Loucy (cell line): Measurements from ENCODE around the gene RAB27B.

Experiments used
- EZH2phosphoT487 ChIP-seq: fragments of 200-600 bp; IDR thresholded peaks from 2 replicates; pipeline ENCODE4 v1.6.1; 2018; ENCODE audit warnings: antibody characterized with exemption, mild to moderate bottlenecking, moderate library complexity, borderline replicate concordance
- TF ChIP-seq, protein P1 (sequence below): fragments of 200-600 bp; sonication (generic); conservative IDR thresholded peaks from 2 replicates; pipeline ENCODE4 v1.5.1; 2014; ENCODE audit warnings: mild to moderate bottlenecking, antibody characterized with exemption, low read length

DNA sequence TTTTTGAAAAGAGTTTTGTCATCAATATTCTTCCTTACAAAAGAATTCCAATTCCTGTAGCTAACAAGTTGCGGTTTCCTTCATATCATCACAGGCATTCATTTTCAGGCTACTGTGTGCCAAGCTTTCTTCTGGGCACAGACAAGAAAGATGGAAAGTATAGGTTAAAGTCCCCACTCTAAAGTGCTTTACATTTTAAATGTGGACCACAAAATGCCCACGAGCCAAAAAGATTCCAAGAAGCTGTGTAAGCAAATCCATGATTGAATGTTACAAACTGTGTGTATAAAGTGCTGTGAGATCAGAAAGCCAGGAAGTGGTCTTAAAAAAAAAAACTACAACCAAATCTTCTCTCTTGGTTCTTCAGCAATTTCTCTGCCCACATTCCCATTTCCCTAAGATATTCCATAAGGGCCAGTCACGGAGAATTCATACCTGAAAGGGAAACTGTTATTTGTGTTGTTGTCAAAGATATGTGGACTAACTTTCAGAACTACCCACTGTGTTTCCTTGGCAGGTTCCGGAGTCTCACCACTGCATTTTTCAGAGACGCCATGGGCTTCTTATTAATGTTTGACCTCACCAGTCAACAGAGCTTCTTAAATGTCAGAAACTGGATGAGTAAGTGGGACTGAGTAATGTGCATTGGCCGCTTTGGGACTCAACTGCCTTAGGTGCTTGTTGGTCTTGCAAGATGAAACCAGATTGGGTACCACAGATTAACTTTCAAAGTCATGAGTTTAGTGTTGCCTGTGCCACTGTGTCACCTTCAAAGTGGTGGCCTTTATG lies 55.7 kb downstream of the RAB27B start:
- TF ChIP-seq, protein P1, sequence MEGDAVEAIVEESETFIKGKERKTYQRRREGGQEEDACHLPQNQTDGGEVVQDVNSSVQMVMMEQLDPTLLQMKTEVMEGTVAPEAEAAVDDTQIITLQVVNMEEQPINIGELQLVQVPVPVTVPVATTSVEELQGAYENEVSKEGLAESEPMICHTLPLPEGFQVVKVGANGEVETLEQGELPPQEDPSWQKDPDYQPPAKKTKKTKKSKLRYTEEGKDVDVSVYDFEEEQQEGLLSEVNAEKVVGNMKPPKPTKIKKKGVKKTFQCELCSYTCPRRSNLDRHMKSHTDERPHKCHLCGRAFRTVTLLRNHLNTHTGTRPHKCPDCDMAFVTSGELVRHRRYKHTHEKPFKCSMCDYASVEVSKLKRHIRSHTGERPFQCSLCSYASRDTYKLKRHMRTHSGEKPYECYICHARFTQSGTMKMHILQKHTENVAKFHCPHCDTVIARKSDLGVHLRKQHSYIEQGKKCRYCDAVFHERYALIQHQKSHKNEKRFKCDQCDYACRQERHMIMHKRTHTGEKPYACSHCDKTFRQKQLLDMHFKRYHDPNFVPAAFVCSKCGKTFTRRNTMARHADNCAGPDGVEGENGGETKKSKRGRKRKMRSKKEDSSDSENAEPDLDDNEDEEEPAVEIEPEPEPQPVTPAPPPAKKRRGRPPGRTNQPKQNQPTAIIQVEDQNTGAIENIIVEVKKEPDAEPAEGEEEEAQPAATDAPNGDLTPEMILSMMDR = no peak
- TF ChIP-seq EZH2phosphoT487 = no peak
